Measurements from ENCODE around the gene IER3. TPM values are rescaled to one million over a fixed set of nuclear protein-coding genes. Genes with fewer than 3 reads are reported as not detected.

Gene IER3
- total and polyA plus RNA-seq, 4 donors = 1.3 to 8.1 (median 6.7) TPM

GRCh38 chr6:30769853-30770524 lies 25.6 kb upstream of the IER3 start:
- no peak overlapping the region for H3K27ac ChIP-seq (ENCODE audit: low read depth in 1 of 2, low read length in 2 of 2)
- no peaks in the 10 kb centered on the region for H3K27me3 ChIP-seq (ENCODE audit: control insufficient read depth in 4 of 4, insufficient read depth in 4 of 4, low read length in 3 of 4)
- peaks cover 0 to 14% (median 8%) of the 10 kb centered on the region in 4 donors for H3K4me1 ChIP-seq (ENCODE audit: control insufficient read depth in 4 of 4, insufficient read depth in 4 of 4, low read length in 3 of 4)
- H3K9me3 ChIP-seq (ENCODE audit: control insufficient read depth in 4 of 4, low read length in 3 of 4) = no peaks in the 10 kb centered on the region
- no peak overlapping the region for H3K4me3 ChIP-seq (ENCODE audit: low read depth in 1 of 3, low read length in 3 of 3)
- WGBS = 82% methylated on average over 5 of the region's 5 CpGs
- H3K36me3 ChIP-seq (ENCODE audit: control insufficient read depth in 4 of 4, insufficient read depth in 3 of 4, low read depth in 1 of 4, low read length in 3 of 4) = no peaks in the 10 kb centered on the region
- no peak for TF ChIP-seq ATF3 (IDR thresholded peaks at IDR 0.05)
- TF ChIP-seq CTCF (IDR thresholded peaks at IDR 0.05; ENCODE audit: low read depth, low read length, missing input control) = no peak
- TF ChIP-seq FOXA1 (IDR thresholded peaks at IDR 0.05) = no peak
- TF ChIP-seq MAX (IDR thresholded peaks at IDR 0.05) = no peak
- no peak for TF ChIP-seq NR2F2 (IDR thresholded peaks at IDR 0.05)
- no peak for TF ChIP-seq SP1 (IDR thresholded peaks at IDR 0.05)
- no peak for TF ChIP-seq HNF4A (conservative IDR thresholded peaks at IDR 0.05)
- no peak for TF ChIP-seq JUND (IDR thresholded peaks at IDR 0.05)
- no peak for DNase-seq (ENCODE audit: low spot score)
- no peak overlapping the region for H3K9ac ChIP-seq (ENCODE audit: low read depth in 1 of 2, low read length in 2 of 2)

GRCh38 chr6:30769088-30769852 lies 24.9 kb upstream of the IER3 start:
- Histone ChIP-seq H3K27ac (ENCODE audit: low read depth in 1 of 2, low read length in 2 of 2) (peak overlapping the region in 1 of 2 donors; percentile 31), H3K9me3 (ENCODE audit: control insufficient read depth in 4 of 4, low read length in 3 of 4) (no peaks in the 10 kb centered on the region), H3K4me3 (ENCODE audit: low read depth in 1 of 3, low read length in 3 of 3) (no peak overlapping the region), H3K36me3 (ENCODE audit: control insufficient read depth in 4 of 4, insufficient read depth in 3 of 4, low read depth in 1 of 4, low read length in 3 of 4) (no peaks in the 10 kb centered on the region), H3K9ac (ENCODE audit: low read depth in 1 of 2, low read length in 2 of 2) (no peak overlapping the region), H3K4me1 (ENCODE audit: control insufficient read depth in 4 of 4, insufficient read depth in 4 of 4, low read length in 3 of 4) (peaks cover 0 to 15% (median 11%) of the 10 kb centered on the region in 4 donors), H3K27me3 (ENCODE audit: control insufficient read depth in 4 of 4, insufficient read depth in 4 of 4, low read length in 3 of 4) (no peaks in the 10 kb centered on the region)
- 64% methylated on average over 16 of the region's 16 CpGs for WGBS
- no peak for DNase-seq (ENCODE audit: low spot score)
- no peak for TF ChIP-seq ZBTB33 (IDR thresholded peaks at IDR 0.05)
- TF ChIP-seq JUND (IDR thresholded peaks at IDR 0.05) = peak in 1 of 2 donors; percentile 11

GRCh38 chr6:30768634-30769087 lies 24.3 kb upstream of the IER3 start:
- Histone ChIP-seq H3K4me3 (ENCODE audit: low read depth in 1 of 3, low read length in 3 of 3) (no peak overlapping the region), H3K4me1 (ENCODE audit: control insufficient read depth in 4 of 4, insufficient read depth in 4 of 4, low read length in 3 of 4) (peaks cover 2 to 21% (median 15%) of the 10 kb centered on the region in 4 donors), H3K27ac (ENCODE audit: low read depth in 1 of 2, low read length in 2 of 2) (no peak overlapping the region), H3K36me3 (ENCODE audit: control insufficient read depth in 4 of 4, insufficient read depth in 3 of 4, low read depth in 1 of 4, low read length in 3 of 4) (no peaks in the 10 kb centered on the region), H3K9ac (ENCODE audit: low read depth in 1 of 2, low read length in 2 of 2) (no peak overlapping the region), H3K27me3 (ENCODE audit: control insufficient read depth in 4 of 4, insufficient read depth in 4 of 4, low read length in 3 of 4) (no peaks in the 10 kb centered on the region), H3K9me3 (ENCODE audit: control insufficient read depth in 4 of 4, low read length in 3 of 4) (no peaks in the 10 kb centered on the region)
- over 99% methylated on average over 4 of the region's 4 CpGs for WGBS
- DNase-seq (ENCODE audit: low spot score) = no peak
- no peak for TF ChIP-seq ZBTB33 (IDR thresholded peaks at IDR 0.05)
- TF ChIP-seq REST (IDR thresholded peaks at IDR 0.05) = no peak
- no peak for TF ChIP-seq MAX (IDR thresholded peaks at IDR 0.05)
- no peak for TF ChIP-seq RXRA (IDR thresholded peaks at IDR 0.05)
- no peak for TF ChIP-seq YY1 (IDR thresholded peaks at IDR 0.05)
- no peak for TF ChIP-seq RAD21 (IDR thresholded peaks at IDR 0.05)

All from liver (tissue), 9 donors.